HepG2 (cell line): ENCODE data around the gene NDUFB10. TPM values are rescaled to one million over a fixed set of nuclear protein-coding genes. Genes with fewer than 3 reads are reported as not detected.

Experiments
- ARID5B ChIP-seq: IDR thresholded peaks from 2 replicates; pipeline ENCODE4 v1.4.0; 2020; ENCODE audit warnings: mild to moderate bottlenecking, missing genetic modification reagents
- ATRX ChIP-seq: sonication (generic); formaldehyde crosslinking; IDR thresholded peaks from 2 replicates; pipeline ENCODE4 v1.4.0; 2020; ENCODE audit warnings: missing genetic modification reagents, borderline replicate concordance
- EED ChIP-seq: sonication (generic); formaldehyde crosslinking; IDR thresholded peaks from 2 replicates; pipeline ENCODE4 v1.5.0; 2020; ENCODE audit warnings: mild to moderate bottlenecking, missing genetic modification reagents
- FLYWCH1 ChIP-seq: sonication (generic); formaldehyde crosslinking; IDR thresholded peaks from 2 replicates; pipeline ENCODE4 v1.8.1; 2023; ENCODE audit warnings: mild to moderate bottlenecking, missing genetic modification reagents
- GABPB1 ChIP-seq: IDR thresholded peaks from 2 replicates; pipeline ENCODE4 v1.6.1; 2016; ENCODE audit warnings: mild to moderate bottlenecking, missing genetic modification reagents, moderate library complexity, missing compliant biosample characterization
- HNF4A ChIP-seq: sonication (generic); formaldehyde crosslinking; IDR thresholded peaks from 2 replicates; pipeline ENCODE4 v1.4.0; 2020; ENCODE audit warnings: missing genetic modification reagents
- HOXA3 ChIP-seq: sonication (generic); formaldehyde crosslinking; IDR thresholded peaks from 2 replicates; pipeline ENCODE4 v1.5.0; 2020; ENCODE audit warnings: missing genetic modification reagents
- MTERF4 ChIP-seq: sonication (generic); formaldehyde crosslinking; IDR thresholded peaks from 2 replicates; pipeline ENCODE4 v1.8.0; 2023; ENCODE audit warnings: mild to moderate bottlenecking, missing genetic modification reagents
- PBX2 ChIP-seq: IDR thresholded peaks from 2 replicates; pipeline ENCODE4 v1.6.1; 2016; ENCODE audit warnings: control low read depth
- SIX4 ChIP-seq: sonication (generic); formaldehyde crosslinking; IDR thresholded peaks from 2 replicates; pipeline ENCODE4 v1.4.0; 2020; ENCODE audit warnings: missing genetic modification reagents
- SMAD1 ChIP-seq: sonication (generic); formaldehyde crosslinking; IDR thresholded peaks from 2 replicates; pipeline ENCODE4 v1.4.0; 2020; ENCODE audit warnings: missing genetic modification reagents, low read depth, mild to moderate bottlenecking, borderline replicate concordance
- TCF7 ChIP-seq: sonication (generic); IDR thresholded peaks from 2 replicates; pipeline ENCODE4 v1.6.1; 2016; ENCODE audit warnings: antibody characterized with exemption, low read depth
- THRA ChIP-seq: sonication (generic); formaldehyde crosslinking; IDR thresholded peaks from 2 replicates; pipeline ENCODE4 v1.4.0; 2020; ENCODE audit warnings: missing genetic modification reagents, borderline replicate concordance
- ZBTB26 ChIP-seq: IDR thresholded peaks from 2 replicates; pipeline ENCODE4 v1.6.1; 2016; ENCODE audit warnings: missing compliant biosample characterization, missing genetic modification reagents, borderline replicate concordance
- ZBTB33 ChIP-seq: sonication (generic); formaldehyde crosslinking; IDR thresholded peaks from 2 replicates; pipeline ENCODE4 v1.4.0; 2020; ENCODE audit warnings: missing genetic modification reagents
- ZNF460 ChIP-seq: sonication (generic); formaldehyde crosslinking; IDR thresholded peaks from 2 replicates; pipeline ENCODE4 v1.5.1; 2020; ENCODE audit warnings: missing genetic modification reagents, mild to moderate bottlenecking, borderline replicate concordance
- ZNF550 ChIP-seq: sonication (generic); formaldehyde crosslinking; IDR thresholded peaks from 2 replicates; pipeline ENCODE4 v1.4.0; 2020; ENCODE audit warnings: mild to moderate bottlenecking, missing genetic modification reagents, borderline replicate concordance
- ZNF776 ChIP-seq: sonication (generic); formaldehyde crosslinking; IDR thresholded peaks from 2 replicates; pipeline ENCODE4 v1.4.0; 2020; ENCODE audit warnings: mild to moderate bottlenecking, missing genetic modification reagents
- polyA plus RNA-seq, 8 experiments: library from polyadenylated mRNA; depleted of rRNA in 3 of 8; stranded (reverse) in 7 of 8; unstranded in 1 of 8; fragments of >200 nt; fragmentation: Illumina TruSeq in 4 of 8; extraction: Trizol in 4 of 8; gene quantifications; 2 replicates each; pipeline versions ENCODE4 v1.2.1 to v1.2.3, GENCODE V29; 2011 to 2016; ENCODE audit warnings: low read depth in 4 of 8, missing spikeins in 1 of 8, mixed read lengths in 1 of 8; ENCODE audit not compliant: insufficient read depth in 1 of 8
- total RNA-seq, 5 experiments: library from RNA; depleted of rRNA; stranded (reverse); fragments of >200 nt; fragmentation: Illumina TruSeq; extraction: Trizol; gene quantifications; 2 replicates each; pipeline ENCODE4 v1.2.3, GENCODE V29; 2016; ENCODE audit warnings: low read depth in 1 of 5

The NDUFB10 gene
- total and polyA plus RNA-seq, 2 of the 13 experiments (the other 11 are each of a cell fraction or from before 2014, with no cell fraction given): 68.6 to 157 TPM

DNA sequence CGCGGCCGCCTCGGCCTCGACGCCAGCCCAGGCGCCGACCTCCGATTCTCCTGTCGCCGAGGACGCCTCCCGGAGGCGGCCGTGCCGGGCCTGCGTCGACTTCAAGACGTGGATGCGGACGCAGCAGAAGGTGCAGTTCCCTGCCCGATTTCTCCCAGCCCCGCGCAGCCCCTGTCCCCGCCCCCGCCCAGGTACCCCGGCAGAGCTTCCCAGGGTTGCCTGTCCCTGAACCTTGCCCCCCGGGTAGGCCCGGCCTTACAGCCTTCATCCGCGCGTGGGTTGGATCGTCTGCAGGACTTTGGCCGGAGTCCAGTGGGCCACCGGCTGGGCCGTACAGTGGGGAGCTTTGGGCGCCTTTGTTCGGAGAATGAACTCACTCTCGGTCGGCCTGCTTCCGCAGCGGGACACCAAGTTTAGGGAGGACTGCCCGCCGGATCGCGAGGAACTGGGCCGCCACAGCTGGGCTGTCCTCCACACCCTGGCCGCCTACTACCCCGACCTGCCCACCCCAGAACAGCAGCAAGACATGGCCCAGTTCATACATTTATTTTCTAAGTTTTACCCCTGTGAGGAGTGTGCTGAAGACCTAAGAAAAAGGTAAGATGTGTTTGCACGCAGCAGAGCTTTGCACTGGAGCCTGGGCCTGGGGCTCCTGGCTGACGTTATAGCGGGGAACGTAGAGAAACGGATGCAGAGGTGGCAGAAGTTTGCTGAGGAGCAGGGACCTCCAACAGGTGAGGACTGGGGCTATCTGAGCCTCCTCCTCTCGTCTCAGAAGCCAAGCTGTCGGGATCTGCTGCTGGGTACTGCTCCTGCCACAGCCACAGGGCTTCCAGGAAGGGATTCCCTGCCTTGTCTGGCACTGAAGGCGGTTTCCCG lies 25.2 kb downstream of the NDUFB10 start (continued):
- no peak for TF ChIP-seq ARID5B (CRISPR knock-in tag)
- TF ChIP-seq EED (CRISPR knock-in tag): no peak
- TF ChIP-seq HNF4A (CRISPR knock-in tag): peak; percentile 91
- no peak for TF ChIP-seq ZBTB26 (CRISPR knock-in tag)
- no peak for TF ChIP-seq ZBTB33
- TF ChIP-seq ZNF550 (CRISPR knock-in tag): no peak
- TF ChIP-seq FLYWCH1 (CRISPR knock-in tag): no peak
- TF ChIP-seq MTERF4 (CRISPR knock-in tag): no peak; the same call in 1 of the 2 replicates
- TF ChIP-seq ZNF776 (CRISPR knock-in tag): no peak
- no peak for TF ChIP-seq PBX2
- no peak for TF ChIP-seq ATRX
- no peak for TF ChIP-seq SMAD1 (CRISPR knock-in tag)
- no peak for TF ChIP-seq TCF7
- TF ChIP-seq GABPB1: peak; percentile 30
- TF ChIP-seq ZNF460 (CRISPR knock-in tag): no peak
- no peak for TF ChIP-seq SIX4 (CRISPR knock-in tag)
- peak; percentile 28 for TF ChIP-seq HOXA3
- no peak for TF ChIP-seq THRA (CRISPR knock-in tag)
